Measurements from ENCODE around the gene FERMT2.
"Not testable (repeated sequence)": the region's sequence is repeated elsewhere in the genome, so short reads cannot be mapped to it uniquely, and the experiment has no call there.

Gene FERMT2

GRCh38 chr14:52944254-52944653 is 6.6 kb downstream of the FERMT2 start:
- DNase-seq: no peak

DNA sequence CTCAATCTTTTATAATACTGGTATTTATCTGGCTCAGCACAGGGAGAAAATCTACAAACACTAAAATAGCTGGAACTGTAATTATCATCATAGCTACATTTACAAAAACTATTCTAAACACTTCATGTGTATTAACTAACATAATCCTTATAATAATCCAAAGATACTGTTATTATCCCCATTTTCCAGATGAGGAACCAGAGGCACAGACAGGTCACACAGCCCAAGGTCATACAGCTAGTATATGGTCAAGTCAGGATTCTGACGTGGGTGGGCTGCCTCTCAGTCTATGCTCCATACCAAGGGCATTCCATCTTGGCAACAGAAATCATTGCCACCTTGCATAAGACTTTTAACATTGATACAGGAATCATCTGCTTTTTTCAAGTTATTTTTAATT is 11.4 kb downstream of the FERMT2 start:
- DNase-seq: no peak

GRCh38 chr14:52937869-52938268 is 13.0 kb downstream of the FERMT2 start:
- no peak for DNase-seq

DNA sequence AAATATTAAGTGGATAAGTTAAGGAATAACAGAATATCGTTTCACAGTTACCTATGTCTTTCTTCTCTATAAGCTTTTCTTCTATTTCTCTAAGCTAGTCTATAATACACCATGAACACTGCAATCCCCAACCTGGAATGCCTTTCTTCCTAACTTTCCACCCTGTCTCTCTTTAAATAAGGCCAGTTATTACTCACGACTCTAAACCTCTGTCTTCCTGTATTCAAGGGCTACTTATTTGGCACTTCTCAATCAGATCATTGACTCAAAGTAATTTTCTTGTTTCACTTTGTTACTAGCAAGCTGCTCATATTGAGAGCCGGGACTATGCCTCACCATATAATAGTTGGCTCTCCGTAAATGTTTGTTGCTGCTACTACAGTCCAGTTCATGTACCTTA is 13.5 kb downstream of the FERMT2 start:
- no peak for DNase-seq

DNA sequence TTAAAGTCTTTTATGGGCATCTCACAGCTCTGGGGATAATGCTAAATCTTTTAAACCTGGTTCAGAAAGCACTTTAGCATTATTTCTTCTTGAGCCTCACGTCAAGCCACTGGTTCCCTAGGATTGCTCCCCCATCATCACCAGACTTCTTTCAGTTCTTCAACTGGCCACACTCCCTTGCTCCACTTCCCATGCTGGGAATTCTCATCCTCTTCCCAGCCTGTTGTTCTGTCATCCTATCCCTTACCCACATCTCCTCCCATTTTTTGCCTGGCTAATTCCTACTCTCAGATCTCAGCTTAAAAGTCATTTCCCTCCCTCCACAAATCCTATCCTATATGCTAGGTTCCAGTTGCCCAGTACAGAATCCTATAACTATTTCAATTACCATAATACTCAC is 14.4 kb downstream of the FERMT2 start:
- DNase-seq: no peak

DNA sequence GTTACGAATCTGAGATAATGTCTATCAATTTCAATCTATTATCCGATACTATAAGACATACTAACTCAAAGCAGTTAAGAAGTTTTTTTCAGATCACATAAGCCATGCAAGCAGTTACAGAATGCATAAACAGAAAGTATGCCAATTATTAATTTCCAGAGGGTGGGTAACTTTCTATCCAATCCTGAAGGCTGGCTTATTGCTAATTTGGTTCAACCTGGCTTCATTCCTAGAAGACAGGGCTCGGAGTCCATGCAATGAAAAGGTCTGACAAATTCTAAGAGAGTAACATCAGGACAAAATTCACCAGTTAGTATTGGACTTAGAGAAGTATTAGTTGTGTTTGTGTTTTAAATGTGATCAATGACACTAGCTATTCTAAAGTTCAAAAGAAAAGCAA is 15.0 kb downstream of the FERMT2 start:
- no peak for DNase-seq

DNA sequence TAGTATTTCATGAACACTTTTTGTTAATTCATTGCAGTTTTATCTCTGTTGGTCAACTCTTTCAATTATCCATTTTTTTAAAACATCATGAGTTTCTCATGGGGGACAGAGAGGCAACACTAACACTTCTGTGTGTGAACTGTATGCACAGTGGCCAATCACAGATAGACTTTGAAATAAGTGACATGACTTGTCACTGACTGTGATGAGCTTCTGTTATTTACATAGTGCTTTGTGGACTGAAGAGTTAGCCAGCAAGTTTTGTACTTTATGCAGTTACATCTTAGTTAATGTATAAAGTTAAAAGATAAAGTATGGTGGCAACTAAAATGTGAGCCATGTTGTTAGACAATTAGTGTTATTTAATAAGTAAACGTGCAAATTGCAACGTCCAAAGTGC is 16.1 kb downstream of the FERMT2 start:
- DNase-seq: no peak

DNA sequence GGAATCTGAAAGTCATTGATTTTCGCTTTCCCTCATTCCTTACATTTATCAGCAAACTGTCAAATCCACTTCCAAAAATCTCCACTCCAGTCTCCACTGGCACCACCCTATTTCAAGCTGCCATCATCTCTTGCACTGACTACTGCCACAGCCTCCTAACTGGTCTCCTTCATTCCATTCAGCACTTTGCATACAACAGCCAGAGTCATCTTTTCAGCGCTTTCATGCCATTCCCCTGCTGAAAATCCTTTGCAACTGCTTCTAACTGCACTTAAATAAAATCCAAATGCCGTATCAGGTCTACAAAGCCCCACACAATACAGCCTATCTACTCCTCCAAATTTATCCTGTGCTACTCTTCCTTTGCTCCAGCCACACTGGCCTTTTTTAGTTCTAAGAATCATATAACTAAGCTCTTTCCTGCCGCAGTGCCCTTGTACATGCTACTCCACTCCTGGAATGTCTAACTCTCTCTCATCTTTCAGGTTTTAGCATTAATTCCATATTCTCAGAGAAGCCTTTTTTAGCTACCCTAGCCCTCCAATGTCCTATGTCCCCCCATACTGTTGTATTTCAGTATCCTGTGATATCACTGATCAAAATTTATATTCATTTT is 21.6 kb downstream of the FERMT2 start:
- DNase-seq: no peak

- no peak for DNase-seq
These were observed 23.9 kb downstream of the FERMT2 start for GRCh38 chr14:52926953-52927352.

DNA sequence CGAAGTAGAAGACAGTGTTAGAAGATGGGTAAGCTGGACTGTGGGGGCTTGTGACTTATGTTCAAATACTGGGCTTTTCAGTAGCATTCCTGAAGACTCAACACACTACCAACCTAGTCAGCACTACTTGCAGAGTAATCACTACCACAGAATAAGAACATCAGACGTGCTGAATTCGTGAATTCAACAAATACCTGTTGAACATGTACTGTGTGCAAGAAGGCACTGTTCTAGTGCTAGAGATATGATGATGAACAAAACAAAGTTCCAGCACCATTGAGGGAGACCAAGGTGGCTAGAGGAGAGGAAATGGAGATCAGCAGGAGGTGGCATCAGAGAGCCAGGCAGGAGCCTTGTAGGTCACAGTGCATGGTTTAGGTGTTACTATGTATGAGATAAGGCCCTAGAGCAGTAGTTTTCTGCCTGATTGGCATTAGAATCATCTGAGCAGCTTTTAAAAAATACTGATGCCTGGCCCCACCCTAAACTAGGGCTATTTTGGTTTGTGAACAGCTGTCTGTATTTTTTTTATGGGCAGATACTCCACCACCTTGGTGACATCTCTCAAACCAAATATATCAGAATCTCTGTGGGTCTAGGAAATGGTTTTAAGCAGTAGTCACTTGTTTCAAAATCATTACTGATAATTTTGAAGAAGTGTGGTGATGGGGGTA is 26.8 kb downstream of the FERMT2 start:
- no peak for DNase-seq

GRCh38 chr14:52922656-52923055 is 28.2 kb downstream of the FERMT2 start:
- DNase-seq: no peak

- DNase-seq: no peak
These were observed 28.8 kb downstream of the FERMT2 start for GRCh38 chr14:52922059-52922458.

DNA sequence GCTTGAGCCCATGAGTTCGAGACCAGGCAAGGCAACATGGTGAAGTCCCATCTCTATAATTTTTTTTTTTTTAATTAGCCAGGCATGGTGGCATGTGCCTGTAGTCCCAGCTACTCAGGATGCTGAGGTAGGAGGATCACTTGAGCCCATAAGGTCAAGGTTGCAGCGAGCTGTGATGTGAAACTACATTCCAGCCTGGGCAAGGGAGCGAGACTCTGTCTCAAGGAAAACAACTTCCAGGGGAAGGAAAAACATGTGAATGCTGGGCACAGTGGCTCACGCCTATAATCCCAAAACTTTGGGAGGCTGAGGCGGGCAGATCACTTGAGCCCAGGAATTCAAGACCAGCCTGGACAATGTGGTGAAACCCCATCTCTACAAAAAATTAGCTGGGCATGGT is 30.4 kb downstream of the FERMT2 start:
- DNase-seq: not testable (repeated sequence)

- no peak for DNase-seq
These were observed 30.9 kb downstream of the FERMT2 start for GRCh38 chr14:52919971-52920370.

DNA sequence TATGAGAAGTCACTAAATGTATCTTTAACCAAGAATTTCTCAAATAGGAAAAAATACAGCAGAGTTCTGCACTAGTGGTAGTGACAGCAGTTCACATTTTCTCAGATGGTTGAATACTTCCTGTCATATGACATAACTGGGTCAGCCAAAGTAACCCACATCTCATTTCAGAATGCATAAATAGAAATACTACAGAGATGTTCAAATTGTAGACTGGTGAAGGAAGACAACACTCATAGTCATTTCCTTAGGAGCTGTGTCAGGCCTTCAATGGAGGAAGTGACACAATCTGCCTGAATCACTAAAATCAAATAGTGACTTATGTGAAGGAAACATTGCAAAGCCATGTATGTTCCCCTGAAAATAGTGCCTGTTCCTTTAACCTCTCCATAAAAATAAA is 32.4 kb downstream of the FERMT2 start:
- peak; percentile 27 for DNase-seq

GRCh38 chr14:52917735-52918134 is 33.1 kb downstream of the FERMT2 start:
- no peak for DNase-seq

- DNase-seq: no peak
These were observed 36.6 kb downstream of the FERMT2 start for GRCh38 chr14:52914295-52914694.

GRCh38 chr14:52913271-52913670 is 37.6 kb downstream of the FERMT2 start:
- no peak for DNase-seq

- DNase-seq: no peak
These were observed 38.9 kb downstream of the FERMT2 start for GRCh38 chr14:52911904-52912303.

DNA sequence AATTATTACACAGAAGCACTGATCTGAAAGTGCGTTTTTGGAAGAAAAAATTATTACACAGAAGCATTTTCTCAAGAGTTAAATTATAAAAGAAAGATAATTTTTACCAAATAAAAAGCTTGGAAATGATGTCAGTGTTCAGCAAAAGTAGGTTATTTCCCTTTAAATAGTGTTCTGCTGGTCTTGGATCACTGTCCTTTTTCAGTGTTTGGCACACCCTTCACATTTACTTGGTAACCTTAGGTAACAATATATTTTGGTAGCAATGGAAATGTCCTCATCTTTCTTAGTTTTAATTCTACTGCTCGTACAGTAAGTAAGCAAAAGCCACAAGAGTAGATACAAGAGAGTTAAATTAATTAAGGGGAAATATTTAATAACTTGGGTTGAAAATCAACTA is 40.3 kb downstream of the FERMT2 start:
- DNase-seq: no peak

DNA sequence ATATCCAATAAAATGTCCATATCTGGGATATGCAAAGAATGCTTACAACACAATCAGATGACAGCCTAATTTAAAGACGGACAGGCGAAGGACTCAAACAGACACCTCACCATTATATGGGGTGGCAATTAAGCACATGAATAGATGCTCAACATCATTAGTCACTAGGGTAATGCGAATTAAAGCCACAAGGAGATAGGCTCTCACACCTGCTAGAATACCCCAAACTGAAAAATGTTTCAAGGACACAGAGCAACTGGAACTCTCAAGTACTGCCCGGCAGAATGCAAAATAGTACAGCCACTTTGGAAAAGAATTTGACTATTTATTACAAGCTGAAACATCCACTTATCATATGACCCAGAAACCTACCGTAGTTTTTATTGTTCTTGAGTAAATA is 42.9 kb downstream of the FERMT2 start:
- no peak for DNase-seq

- no peak for DNase-seq
These were observed 44.7 kb downstream of the FERMT2 start for GRCh38 chr14:52906141-52906601.

DNA sequence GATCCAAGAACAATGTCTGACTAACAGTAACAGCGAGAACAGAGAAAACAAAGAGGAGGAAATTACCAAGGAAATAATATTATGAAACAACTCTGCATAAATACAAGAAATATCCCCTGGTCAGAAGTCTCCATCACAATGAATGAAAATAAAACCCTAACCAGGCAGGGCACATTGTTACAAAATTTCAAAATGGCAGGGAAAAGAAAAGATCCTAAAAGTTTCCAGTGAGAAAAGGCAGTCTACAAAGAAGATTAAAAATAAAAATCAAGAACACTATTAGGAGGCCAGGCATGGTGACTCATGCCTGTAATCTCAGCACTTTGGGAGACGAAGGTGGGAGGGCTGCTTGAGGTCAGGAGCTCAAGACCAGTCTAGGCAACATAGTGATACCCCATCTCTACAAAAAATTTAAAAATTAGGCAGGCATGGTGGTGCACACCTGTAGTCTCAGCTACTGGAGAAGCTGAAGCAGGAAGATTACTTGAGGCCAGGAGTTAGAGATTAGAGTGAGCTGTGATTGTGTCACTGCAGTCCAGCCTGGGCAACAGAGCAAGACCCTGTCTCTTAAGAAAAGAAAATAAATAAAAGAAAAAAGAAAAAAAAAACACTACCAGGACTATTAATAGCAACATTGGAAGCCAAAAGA is 47.8 kb downstream of the FERMT2 start:
- no peak for DNase-seq

GRCh38 chr14:52901357-52901980 is 49.4 kb downstream of the FERMT2 start:
- no peak for DNase-seq

Data from stimulated activated CD4-positive, alpha-beta T cell treated with anti-CD3 and anti-CD28 coated beads, Interleukin-4, amount 100 ng/mL, for 24 hours (primary cell).